Measurements from ENCODE around the gene TP53TG5.

Gene TP53TG5

GRCh38 chr20:45362804-45363610, 15.1 kb downstream of the TP53TG5 start, which contains the start of gene SYS1:
SYS1 (plus strand) TSS chr20:45363156; CDS start chr20:45363532, 376 bp downstream.
- Histone ChIP-seq H3K9me3 (replicated peaks in 1 of 2; ENCODE audit: control insufficient read depth in 2 of 2, insufficient read depth in 1 of 2, low read depth in 1 of 2, low read length in 2 of 2) (no peaks in the 10 kb centered on the region), H3K4ac (ENCODE audit: low read length) (no peak within 1 kb of the TSS), H3K4me2 (ENCODE audit: insufficient read depth, low read length, poor library complexity, severe bottlenecking) (peak within 1 kb of the TSS; percentile 63), H2BK120ac (ENCODE audit: low read depth, low read length) (no peak within 1 kb of the TSS), H3K36me3 (replicated peaks in 1 of 2; ENCODE audit: control insufficient read depth in 2 of 2, insufficient read depth in 2 of 2, low read length in 2 of 2) (peaks cover 16 to 29% of the 10 kb centered on the region in 2 donors), H3K18ac (ENCODE audit: low read length) (peak within 1 kb of the TSS; percentile 94), H3K4me3 (ENCODE audit: low read length in 2 of 2) (peak within 1 kb of the TSS; percentile 86 to 89), H4K91ac (ENCODE audit: low read depth, low read length, poor library complexity) (no peak within 1 kb of the TSS), H4K8ac (ENCODE audit: low read depth, low read length) (peak within 1 kb of the TSS; percentile 99), H2BK12ac (ENCODE audit: low read length) (peak within 1 kb of the TSS; percentile 12), H2BK5ac (ENCODE audit: low read length) (no peak within 1 kb of the TSS), H2AFZ (ENCODE audit: low read length) (peak within 1 kb of the TSS; percentile 97), H3K9ac (ENCODE audit: low read depth, low read length, poor library complexity) (peak within 1 kb of the TSS; percentile 99), H2AK5ac (ENCODE audit: low read depth, low read length) (no peak within 1 kb of the TSS), H3K27me3 (ENCODE audit: control insufficient read depth in 3 of 3, insufficient read depth in 3 of 3, low read depth in 1 of 3, low read length in 3 of 3) (no peaks in the 10 kb centered on the region), H3K4me1 (ENCODE audit: control insufficient read depth in 2 of 2, insufficient read depth in 1 of 2, low read depth in 1 of 2, low read length in 2 of 2) (peaks cover 5% of the 10 kb centered on the region in 2 donors), H3K27ac (replicated peaks; ENCODE audit: low read length) (peak within 1 kb of the TSS; percentile 85), H3K79me1 (ENCODE audit: low read depth, low read length) (peaks cover 2% of the 10 kb centered on the region), H3K14ac (ENCODE audit: low read length) (no peak within 1 kb of the TSS), H2BK15ac (ENCODE audit: low read length) (peak within 1 kb of the TSS; percentile 57), H3K23ac (ENCODE audit: low read depth, low read length, poor library complexity) (peak within 1 kb of the TSS; percentile 92)
- peak; percentile 98 for DNase-seq (ENCODE audit: low spot score)
- no CpG with 5 or more reads among the region's 55 CpGs for WGBS, 2 donors (ENCODE audit: extremely low coverage in 2 of 2, insufficient read length in 2 of 2, insufficient replicate concordance in 1 of 2)

GRCh38 chr20:45361793-45362192, 16.3 kb downstream of the TP53TG5 start:
- Histone ChIP-seq H3K27ac (replicated peaks; ENCODE audit: low read length) (no peak overlapping the region), H3K27me3 (ENCODE audit: control insufficient read depth in 3 of 3, insufficient read depth in 3 of 3, low read depth in 1 of 3, low read length in 3 of 3) (no peaks in the 10 kb centered on the region), H4K91ac (ENCODE audit: low read depth, low read length, poor library complexity) (no peak overlapping the region), H3K4me2 (ENCODE audit: insufficient read depth, low read length, poor library complexity, severe bottlenecking) (no peak overlapping the region), H3K14ac (ENCODE audit: low read length) (no peak overlapping the region), H2BK5ac (ENCODE audit: low read length) (no peak overlapping the region), H2BK12ac (ENCODE audit: low read length) (no peak overlapping the region), H3K36me3 (replicated peaks in 1 of 2; ENCODE audit: control insufficient read depth in 2 of 2, insufficient read depth in 2 of 2, low read length in 2 of 2) (peaks cover 10 to 16% of the 10 kb centered on the region in 2 donors), H3K79me1 (ENCODE audit: low read depth, low read length) (peaks cover 2% of the 10 kb centered on the region), H3K18ac (ENCODE audit: low read length) (no peak overlapping the region), H3K23ac (ENCODE audit: low read depth, low read length, poor library complexity) (no peak overlapping the region), H3K9me3 (replicated peaks in 1 of 2; ENCODE audit: control insufficient read depth in 2 of 2, insufficient read depth in 1 of 2, low read depth in 1 of 2, low read length in 2 of 2) (no peaks in the 10 kb centered on the region), H3K4ac (ENCODE audit: low read length) (no peak overlapping the region), H3K9ac (ENCODE audit: low read depth, low read length, poor library complexity) (no peak overlapping the region), H2BK120ac (ENCODE audit: low read depth, low read length) (no peak overlapping the region), H2AFZ (ENCODE audit: low read length) (no peak overlapping the region), H2AK5ac (ENCODE audit: low read depth, low read length) (no peak overlapping the region), H4K8ac (ENCODE audit: low read depth, low read length) (no peak overlapping the region), H3K4me3 (ENCODE audit: low read length in 2 of 2) (no peak overlapping the region), H2BK15ac (ENCODE audit: low read length) (no peak overlapping the region), H3K4me1 (ENCODE audit: control insufficient read depth in 2 of 2, insufficient read depth in 1 of 2, low read depth in 1 of 2, low read length in 2 of 2) (peaks cover 5% of the 10 kb centered on the region in 2 donors)
- no CpG with 5 or more reads among the region's 6 CpGs for WGBS, 2 donors (ENCODE audit: extremely low coverage in 2 of 2, insufficient read length in 2 of 2, insufficient replicate concordance in 1 of 2)
- no peak for DNase-seq (ENCODE audit: low spot score)

GRCh38 chr20:45359406-45360148, 18.5 kb downstream of the TP53TG5 start:
- H4K91ac ChIP-seq (ENCODE audit: low read depth, low read length, poor library complexity): no peak overlapping the region
- no peak overlapping the region for H2BK5ac ChIP-seq (ENCODE audit: low read length)
- no peaks in the 10 kb centered on the region for H3K9me3 ChIP-seq (replicated peaks in 1 of 2; ENCODE audit: control insufficient read depth in 2 of 2, insufficient read depth in 1 of 2, low read depth in 1 of 2, low read length in 2 of 2)
- no peak overlapping the region for H2BK120ac ChIP-seq (ENCODE audit: low read depth, low read length)
- H3K4me3 ChIP-seq (ENCODE audit: low read length in 2 of 2): no peak overlapping the region
- peaks cover 3 to 5% of the 10 kb centered on the region in 2 donors for H3K4me1 ChIP-seq (ENCODE audit: control insufficient read depth in 2 of 2, insufficient read depth in 1 of 2, low read depth in 1 of 2, low read length in 2 of 2)
- DNase-seq (ENCODE audit: low spot score): no peak
- no CpG with 5 or more reads among the region's 9 CpGs for WGBS, 2 donors (ENCODE audit: extremely low coverage in 2 of 2, insufficient read length in 2 of 2, insufficient replicate concordance in 1 of 2)
- H3K27me3 ChIP-seq (ENCODE audit: control insufficient read depth in 3 of 3, insufficient read depth in 3 of 3, low read depth in 1 of 3, low read length in 3 of 3): no peaks in the 10 kb centered on the region
- no peak overlapping the region for H3K14ac ChIP-seq (ENCODE audit: low read length)
- no peaks in the 10 kb centered on the region for H3K79me1 ChIP-seq (ENCODE audit: low read depth, low read length)
- H3K4ac ChIP-seq (ENCODE audit: low read length): no peak overlapping the region
- no peak overlapping the region for H3K18ac ChIP-seq (ENCODE audit: low read length)
- no peak overlapping the region for H2AFZ ChIP-seq (ENCODE audit: low read length)
- H3K36me3 ChIP-seq (replicated peaks in 1 of 2; ENCODE audit: control insufficient read depth in 2 of 2, insufficient read depth in 2 of 2, low read length in 2 of 2): no peaks in the 10 kb centered on the region
- no peak overlapping the region for H3K27ac ChIP-seq (replicated peaks; ENCODE audit: low read length)
- H2BK15ac ChIP-seq (ENCODE audit: low read length): no peak overlapping the region
- H2AK5ac ChIP-seq (ENCODE audit: low read depth, low read length): no peak overlapping the region
- H3K4me2 ChIP-seq (ENCODE audit: insufficient read depth, low read length, poor library complexity, severe bottlenecking): no peak overlapping the region
- H2BK12ac ChIP-seq (ENCODE audit: low read length): no peak overlapping the region
- no peak overlapping the region for H4K8ac ChIP-seq (ENCODE audit: low read depth, low read length)
- H3K9ac ChIP-seq (ENCODE audit: low read depth, low read length, poor library complexity): no peak overlapping the region
- no peak overlapping the region for H3K23ac ChIP-seq (ENCODE audit: low read depth, low read length, poor library complexity)

- no peaks in the 10 kb centered on the region for H3K27me3 ChIP-seq (ENCODE audit: control insufficient read depth in 3 of 3, insufficient read depth in 3 of 3, low read depth in 1 of 3, low read length in 3 of 3)
- H3K9me3 ChIP-seq (replicated peaks in 1 of 2; ENCODE audit: control insufficient read depth in 2 of 2, insufficient read depth in 1 of 2, low read depth in 1 of 2, low read length in 2 of 2): no peaks in the 10 kb centered on the region
- no peak overlapping the region for H3K27ac ChIP-seq (replicated peaks; ENCODE audit: low read length)
- H3K4me1 ChIP-seq (ENCODE audit: control insufficient read depth in 2 of 2, insufficient read depth in 1 of 2, low read depth in 1 of 2, low read length in 2 of 2): peaks cover 3% of the 10 kb centered on the region in 2 donors
- no peak overlapping the region for H3K18ac ChIP-seq (ENCODE audit: low read length)
- no peak overlapping the region for H2BK120ac ChIP-seq (ENCODE audit: low read depth, low read length)
- no peak overlapping the region for H2AK5ac ChIP-seq (ENCODE audit: low read depth, low read length)
- WGBS, 2 donors (ENCODE audit: extremely low coverage in 2 of 2, insufficient read length in 2 of 2, insufficient replicate concordance in 1 of 2): no CpG with 5 or more reads among the region's 7 CpGs
- H3K14ac ChIP-seq (ENCODE audit: low read length): no peak overlapping the region
- H2BK12ac ChIP-seq (ENCODE audit: low read length): no peak overlapping the region
- H2BK5ac ChIP-seq (ENCODE audit: low read length): no peak overlapping the region
- no peak overlapping the region for H3K4me3 ChIP-seq (ENCODE audit: low read length in 2 of 2)
- no peak overlapping the region for H4K91ac ChIP-seq (ENCODE audit: low read depth, low read length, poor library complexity)
- no peak for DNase-seq (ENCODE audit: low spot score)
- H3K79me1 ChIP-seq (ENCODE audit: low read depth, low read length): no peaks in the 10 kb centered on the region
- H2AFZ ChIP-seq (ENCODE audit: low read length): no peak overlapping the region
- H3K9ac ChIP-seq (ENCODE audit: low read depth, low read length, poor library complexity): no peak overlapping the region
- no peaks in the 10 kb centered on the region for H3K36me3 ChIP-seq (replicated peaks in 1 of 2; ENCODE audit: control insufficient read depth in 2 of 2, insufficient read depth in 2 of 2, low read length in 2 of 2)
- no peak overlapping the region for H3K4me2 ChIP-seq (ENCODE audit: insufficient read depth, low read length, poor library complexity, severe bottlenecking)
- no peak overlapping the region for H3K4ac ChIP-seq (ENCODE audit: low read length)
- no peak overlapping the region for H3K23ac ChIP-seq (ENCODE audit: low read depth, low read length, poor library complexity)
- H2BK15ac ChIP-seq (ENCODE audit: low read length): no peak overlapping the region
- H4K8ac ChIP-seq (ENCODE audit: low read depth, low read length): no peak overlapping the region
Observed at GRCh38 chr20:45359069-45359405, 19.1 kb downstream of the TP53TG5 start.
